K562 (cell line): Measurements from ENCODE around the gene GATAD2B. TPM values are rescaled to one million over a fixed set of nuclear protein-coding genes. Genes with fewer than 3 reads are reported as not detected.

ENCODE experiments used
- BCOR ChIP-seq: fragments of 450-650 bp; IDR thresholded peaks from 2 replicates; pipeline ENCODE4 v1.6.1; 2016
- HBP1 ChIP-seq: fragments of 450-650 bp; formaldehyde crosslinking; IDR thresholded peaks from 2 replicates; pipeline ENCODE4 v1.4.0; 2022; ENCODE audit warnings: missing genetic modification characterization
- HDAC2 ChIP-seq: fragments of 450-650 bp; IDR thresholded peaks from 2 replicates; pipeline ENCODE4 v1.6.1; 2016; ENCODE audit warnings: mild to moderate bottlenecking
- MECOM ChIP-seq: fragments of 250-450 bp; sonication (Bioruptor Pico); IDR thresholded peaks from 2 replicates; pipeline ENCODE4 v1.8.0; 2022; ENCODE audit warnings: inconsistent platforms
- RBM17 ChIP-seq: fragments of 200-400 bp; formaldehyde crosslinking; IDR thresholded peaks from 2 replicates; pipeline ENCODE4 v1.6.1; 2017; ENCODE audit warnings: low read depth, mild to moderate bottlenecking, low read length, borderline replicate concordance
- RNF219 ChIP-seq: fragments of 250-450 bp; sonication (Bioruptor Pico); IDR thresholded peaks from 2 replicates; pipeline ENCODE4 v1.5.0; 2022; ENCODE audit warnings: mild to moderate bottlenecking
- SREBF1 ChIP-seq: fragments of 150-350 bp; IDR thresholded peaks from 2 replicates; pipeline ENCODE4 v1.6.1; 2014; ENCODE audit warnings: antibody characterized with exemption, low read depth, low read length, borderline replicate concordance
- SRSF1 ChIP-seq: fragments of 200-400 bp; formaldehyde crosslinking; IDR thresholded peaks from 2 replicates; pipeline ENCODE4 v1.6.1; 2017; ENCODE audit warnings: mild to moderate bottlenecking, low read depth, low read length, moderate library complexity
- ZBTB40 ChIP-seq, 2 experiments: fragments of 450-650 bp in 1 of 2; sonication (generic) in 1 of 2; formaldehyde crosslinking in 1 of 2; IDR thresholded peaks; 2 replicates each; pipeline versions ENCODE4 v1.7.1 to v1.9.0; 2016 to 2022; ENCODE audit warnings: inconsistent platforms in 1 of 2, mild to moderate bottlenecking in 1 of 2, missing genetic modification reagents in 1 of 2
- ZNF197 ChIP-seq: fragments of 200-800 bp; sonication (Bioruptor generic); IDR thresholded peaks from 2 replicates; pipeline ENCODE4 v1.6.1; 2016; ENCODE audit warnings: low read depth, missing genetic modification characterization, missing compliant biosample characterization
- ZNF41 ChIP-seq: fragments of 250-450 bp; sonication (Bioruptor Pico); conservative IDR thresholded peaks from 2 replicates; pipeline ENCODE4 v1.4.0; 2020; ENCODE audit warnings: mild to moderate bottlenecking
- ZNF589 ChIP-seq: fragments of 200-800 bp; sonication (Bioruptor generic); IDR thresholded peaks from 2 replicates; pipeline ENCODE4 v1.6.1; 2016; ENCODE audit warnings: low read depth, missing genetic modification characterization, missing compliant biosample characterization
- ZNF699 ChIP-seq: fragments of 250-450 bp; sonication (Bioruptor Pico); IDR thresholded peaks from 2 replicates; pipeline ENCODE4 v1.8.0; 2021; ENCODE audit warnings: mild to moderate bottlenecking, moderate library complexity; ENCODE audit not compliant: insufficient replicate concordance
- ZNF75A ChIP-seq: fragments of 450-650 bp; formaldehyde crosslinking; IDR thresholded peaks from 2 replicates; pipeline ENCODE4 v1.4.0; 2020; ENCODE audit warnings: mild to moderate bottlenecking
- polyA plus RNA-seq, 8 experiments: library from polyadenylated mRNA; depleted of rRNA in 4 of 8; stranded (reverse) in 5 of 8; unstranded in 3 of 8; fragments of >200 nt; fragmentation: Nextera tagmentation in 2 of 8; fragmentation: Illumina TruSeq in 1 of 8; extraction: Ambion mirVana in 2 of 8; extraction: Trizol in 1 of 8; gene quantifications; 2 replicates each; pipeline versions ENCODE4 v1.2.1 to v1.2.3, GENCODE V29; 2011 to 2014; ENCODE audit warnings: inconsistent platforms in 1 of 8, missing spikeins in 1 of 8
- total RNA-seq, 7 experiments: library from RNA; depleted of rRNA in 6 of 7; stranded (reverse); fragments of >200 nt in 6 of 7; fragmentation: Illumina TruSeq in 2 of 7; extraction: Trizol in 2 of 7; gene quantifications; 2 replicates each; pipeline versions ENCODE4 v1.2.1 to v1.2.3, GENCODE V29; 2011 to 2021; ENCODE audit warnings: low replicate concordance in 1 of 7

The GATAD2B gene
- total and polyA plus RNA-seq, 9 of the 15 experiments (the other 6 are each of a cell fraction or from before 2014, with no cell fraction given) = 1.5 to 40.2 (median 4.9) TPM

- peak; percentile 58 for TF ChIP-seq ZBTB40 (IDR thresholded peaks at IDR 0.05)
- TF ChIP-seq ZBTB40 (CRISPR knock-in tag; IDR thresholded peaks at IDR 0.05) = no peak
- TF ChIP-seq RNF219 (CRISPR knock-in tag) = no peak
- TF ChIP-seq BCOR = peak; percentile 68; the same call in 1 of the 2 replicates
- TF ChIP-seq HBP1 (CRISPR knock-in tag) = no peak
- no peak for TF ChIP-seq MECOM
- TF ChIP-seq ZNF589 (CRISPR knock-in tag) = no peak
- TF ChIP-seq HDAC2 = peak; percentile 82
- no peak for TF ChIP-seq ZNF197 (CRISPR knock-in tag)
- no peak for TF ChIP-seq RBM17
- no peak for TF ChIP-seq ZNF699
- no peak for TF ChIP-seq SREBF1
- no peak for TF ChIP-seq SRSF1
- no peak for TF ChIP-seq ZNF41 (CRISPR knock-in tag)
- no peak for TF ChIP-seq ZNF75A (CRISPR knock-in tag)
Observed at GRCh38 chr1:153783233-153784190, 139.3 kb downstream of the GATAD2B start (continued).
